Panc1 (cell line): ENCODE data around the gene TGM1. TPM values are rescaled to one million over a fixed set of nuclear protein-coding genes. Genes with fewer than 3 reads are reported as not detected.

Source experiments
- ATAC-seq: fragments of 200-7000 bp; cut with Tn5 transposase; 2 replicates; pipeline ENCODE4 v1.9.1; 2020; ENCODE audit warnings: mild to moderate bottlenecking, moderate library complexity
- BruUV-seq: library from RNA; stranded (reverse); fragments of 400-500 nt; replicated peaks from 2 replicates; lab custom pipeline; 2021; lab: Mats Ljungman, UMichigan
- CTCF ChIA-PET: fragments of 300-600 bp; sonication (Branson Sonifier 250); formaldehyde crosslinking; loops from one replicate; lab custom pipeline; 2022; ENCODE audit warnings: antibody characterized with exemption; lab: Charles Lee
- POLR2A ChIA-PET: fragments of 300-600 bp; sonication (Branson Sonifier 250); formaldehyde crosslinking; loops from one replicate; lab custom pipeline; 2022; ENCODE audit warnings: antibody characterized with exemption; lab: Charles Lee
- DNase-seq: peaks from one replicate; pipeline ENCODE4 v3.0.0-alpha.2; 2010; ENCODE audit warnings: low read depth, low spot score
- H3K27ac ChIP-seq: 2 replicates; pipeline ENCODE4 v1.5.1; 2011; ENCODE audit warnings: mild to moderate bottlenecking, low read length, inconsistent platforms
- H3K27me3 ChIP-seq: fragments of 200-500 bp; sonication (Bioruptor generic); 2 replicates; pipeline ENCODE4 v1.6.0; 2014; ENCODE audit warnings: low read length, inconsistent platforms; ENCODE audit not compliant: control insufficient read depth, insufficient read depth
- H3K36me3 ChIP-seq: fragments of 200-500 bp; sonication (Bioruptor generic); 2 replicates; pipeline ENCODE4 v1.5.1; 2014; ENCODE audit warnings: inconsistent platforms, mild to moderate bottlenecking, low read length, moderate library complexity; ENCODE audit not compliant: control insufficient read depth, insufficient read depth
- H3K4me1 ChIP-seq: 2 replicates; pipeline ENCODE4 v1.5.1; 2011; ENCODE audit warnings: inconsistent platforms, mild to moderate bottlenecking, low read length, moderate library complexity; ENCODE audit not compliant: control insufficient read depth, insufficient read depth
- H3K4me3 ChIP-seq, 2 experiments: 2 replicates each; pipeline ENCODE4 v1.5.1; 2011 to 2012; ENCODE audit warnings: low read depth in 2 of 2, low read length in 2 of 2, mild to moderate bottlenecking in 2 of 2, inconsistent platforms in 1 of 2, moderate library complexity in 1 of 2
- H3K9me3 ChIP-seq: fragments of 200-500 bp; sonication (Bioruptor generic); 2 replicates; pipeline ENCODE4 v1.5.1; 2014; ENCODE audit warnings: low read depth, mild to moderate bottlenecking, inconsistent platforms, low read length, moderate library complexity; ENCODE audit not compliant: control insufficient read depth, insufficient read depth
- CTCF ChIP-seq: fragments of 450-650 bp; IDR thresholded peaks from 2 replicates; pipeline ENCODE4 v1.5.1; 2017; ENCODE audit warnings: mild to moderate bottlenecking
- POLR2AphosphoS5 ChIP-seq: IDR thresholded peaks from 2 replicates; pipeline ENCODE4 v1.6.1; 2012; ENCODE audit warnings: mild to moderate bottlenecking, low read depth, low read length, moderate library complexity
- REST ChIP-seq, 2 experiments: IDR thresholded peaks; 2 replicates each; pipeline ENCODE4 v1.6.1; 2011 to 2012; ENCODE audit warnings: low read depth in 2 of 2, control low read depth in 1 of 2, low read length in 1 of 2, mild to moderate bottlenecking in 1 of 2, moderate library complexity in 1 of 2; ENCODE audit not compliant: insufficient read depth in 1 of 2
- SIN3A ChIP-seq: IDR thresholded peaks from 2 replicates; pipeline ENCODE4 v1.6.1; 2012; ENCODE audit warnings: low read depth, mild to moderate bottlenecking, low read length, moderate library complexity, borderline replicate concordance; ENCODE audit not compliant: insufficient read depth
- TCF7L2 ChIP-seq: IDR thresholded peaks from 2 replicates; pipeline ENCODE4 v1.6.1; 2011; ENCODE audit warnings: mild to moderate bottlenecking, low read depth, low read length, inconsistent platforms
- in situ Hi-C: cut with HindIII; loops from 2 replicates; pipeline ENCODE4 v1.10.0; 2016; ENCODE audit warnings: low sequenced_read_pairs, low pct_unique_long_range_greater_than_20kb
- intact Hi-C: fragments of 100-400 bp; cut with micrococcal nuclease; formaldehyde crosslinking; loops from one replicate; pipeline ENCODE4 v1.10.0; 2022; ENCODE audit not compliant: unreplicated experiment
- total RNA-seq: library from RNA; stranded (reverse); gene quantifications from one replicate; pipeline ENCODE4 v1.2.1, GENCODE V29; 2021; ENCODE audit not compliant: unreplicated experiment

TGM1 gene
- total RNA-seq, 1 experiment from 2014 or later, result 2.3 TPM

GRCh38 chr14:24233538-24233866 lies 29.5 kb downstream of the TGM1 start:
- intact Hi-C loops, result no loop called here
- no peak for ATAC-seq
- DNase-seq, result no peak

GRCh38 chr14:24232645-24233537 lies 30.1 kb downstream of the TGM1 start, which contains the start of gene GMPR2:
Gene GMPR2, plus strand, starts transcription at chr14:24232929. Its CDS starts 325 bp downstream, at chr14:24233254.
- intact Hi-C loops, result no loop called here
- TSS peak; percentile 79 for BruUV-seq
- in situ Hi-C loops, result no loop called here

More at GRCh38 chr14:24233538-24233866, 29.5 kb downstream of the TGM1 start:
- H3K4me3 ChIP-seq, result peak overlapping the region; percentile 87 to 89
- peak overlapping the region; percentile 96 for H3K27ac ChIP-seq
- H3K4me1 ChIP-seq, result peaks cover 18% of the 10 kb centered on the region
- CTCF ChIA-PET, result no interaction called here
- POLR2A ChIA-PET, result no interaction called here
- H3K9me3 ChIP-seq, result no peaks in the 10 kb centered on the region
- TF ChIP-seq CTCF (no peak), SIN3A (no peak), TCF7L2 (no peak)
- H3K36me3 ChIP-seq, result peaks cover 8% of the 10 kb centered on the region
- BruUV-seq, result no TSS peak
- H3K27me3 ChIP-seq, result no peaks in the 10 kb centered on the region
- in situ Hi-C loops, result no loop called here

GRCh38 chr14:24232121-24232644 lies 30.8 kb downstream of the TGM1 start, which contains the start of gene NEDD8:
Gene NEDD8, minus strand, starts transcription at chr14:24232367. Its CDS starts 100 bp downstream, at chr14:24232267.
- Histone ChIP-seq H3K9me3 (no peaks in the 10 kb centered on the region), H3K4me1 (peaks cover 18% of the 10 kb centered on the region), H3K4me3 (peak within 1 kb of the TSS; percentile 87 to 89), H3K36me3 (peaks cover 11% of the 10 kb centered on the region), H3K27me3 (no peaks in the 10 kb centered on the region), H3K27ac (peak within 1 kb of the TSS; percentile 96)
- BruUV-seq, result no TSS peak
- CTCF ChIA-PET, result no interaction called here
- peak; percentile 79 for DNase-seq
- ATAC-seq, result peak; percentile 93
- POLR2A ChIA-PET, result no interaction called here
- TF ChIP-seq REST (IDR thresholded peaks at IDR 0.05; ENCODE audit: insufficient read depth in 1 of 2, low read depth in 2 of 2, low read length in 1 of 2), result no peak
- TF ChIP-seq TCF7L2, result no peak
- intact Hi-C loops, result no loop called here
- in situ Hi-C loops, result no loop called here

More at GRCh38 chr14:24232645-24233537, 30.1 kb downstream of the TGM1 start, which contains the start of gene GMPR2:
- 0 out of 2 replicates have a peak, but pooled peaks have one; percentile 14 for TF ChIP-seq SIN3A
- no peak for TF ChIP-seq POLR2AphosphoS5
- DNase-seq (no peak), ATAC-seq (peak; percentile 79)
- Histone ChIP-seq H3K27ac (peak within 1 kb of the TSS; percentile 96), H3K4me1 (peaks cover 18% of the 10 kb centered on the region), H3K9me3 (no peaks in the 10 kb centered on the region), H3K36me3 (peaks cover 8% of the 10 kb centered on the region), H3K27me3 (no peaks in the 10 kb centered on the region), H3K4me3 (peak within 1 kb of the TSS; percentile 87 to 89)
- POLR2A ChIA-PET, result no interaction called here
- CTCF ChIA-PET, result no interaction called here
